ENCODE data around the gene CORO1C.
A peak's percentile ranks its signal among the peaks of the same experiment; 100 is the strongest.
"Not testable (repeated sequence)": the region's sequence is repeated elsewhere in the genome, so short reads cannot be mapped to it uniquely, and the experiment has no call there.

CORO1C gene

DNA sequence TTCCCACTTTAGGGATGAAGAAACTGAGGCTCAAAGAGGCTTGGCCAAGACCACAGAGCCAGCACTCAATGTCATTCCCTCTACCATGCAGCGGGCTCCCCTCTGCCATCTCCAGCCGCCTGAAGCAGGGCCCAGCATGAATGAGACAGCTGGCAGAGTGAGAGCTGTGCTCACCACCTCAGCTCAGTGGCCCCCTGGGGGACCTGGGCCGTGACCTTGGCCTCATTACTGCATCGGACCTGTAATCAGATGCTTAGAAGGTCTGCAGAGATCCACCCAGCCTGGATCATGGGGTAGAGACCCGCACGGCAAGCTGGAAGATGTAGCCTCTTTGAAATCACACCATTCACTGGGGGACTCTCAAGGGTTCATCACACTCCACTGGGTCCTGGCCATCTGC lies 22.7 kb upstream of the CORO1C start:
- no peak for DNase-seq (ENCODE audit: low read depth in 2 of 2)

DNA sequence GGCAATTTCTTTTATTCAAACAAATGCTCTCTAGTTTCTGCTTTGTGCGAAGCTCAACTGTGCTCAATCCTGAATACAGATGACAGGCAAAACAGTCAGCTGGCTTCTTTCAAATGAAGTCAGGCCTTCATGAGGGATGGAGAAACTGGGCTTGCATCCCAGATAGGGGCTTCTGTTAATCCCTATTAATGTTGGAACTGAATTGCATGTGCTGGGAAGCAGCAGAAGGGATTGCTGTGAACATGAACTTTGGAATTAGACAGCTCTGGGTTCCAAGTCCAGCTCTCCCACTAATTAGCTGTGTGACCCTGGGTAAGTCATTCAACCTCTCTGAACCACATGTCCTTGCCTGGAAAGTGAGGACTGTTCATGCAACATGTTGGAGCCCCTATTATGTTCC lies 21.1 kb upstream of the CORO1C start:
- DNase-seq (ENCODE audit: low read depth in 2 of 2) = no peak

DNA sequence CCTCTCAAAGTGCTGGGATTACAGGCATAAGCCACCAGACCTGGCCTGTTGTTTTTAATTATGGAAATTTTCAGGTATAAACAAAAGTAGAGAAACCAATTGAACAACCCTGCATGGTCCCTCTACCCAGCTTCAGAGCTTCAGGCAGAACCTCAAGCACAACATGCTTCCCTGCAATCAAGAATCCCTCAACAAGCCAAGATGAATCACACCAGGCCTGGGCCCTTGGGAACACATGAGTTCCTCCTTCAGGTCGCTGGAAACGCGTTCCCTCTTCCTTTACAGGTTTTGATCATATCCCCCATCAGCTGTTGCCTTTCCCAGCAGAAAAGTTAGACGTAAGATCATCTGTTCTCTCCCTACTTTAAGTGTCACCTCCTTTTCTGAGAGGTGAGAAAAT lies 20.5 kb upstream of the CORO1C start:
- DNase-seq (ENCODE audit: low read depth in 2 of 2) = no peak

DNA sequence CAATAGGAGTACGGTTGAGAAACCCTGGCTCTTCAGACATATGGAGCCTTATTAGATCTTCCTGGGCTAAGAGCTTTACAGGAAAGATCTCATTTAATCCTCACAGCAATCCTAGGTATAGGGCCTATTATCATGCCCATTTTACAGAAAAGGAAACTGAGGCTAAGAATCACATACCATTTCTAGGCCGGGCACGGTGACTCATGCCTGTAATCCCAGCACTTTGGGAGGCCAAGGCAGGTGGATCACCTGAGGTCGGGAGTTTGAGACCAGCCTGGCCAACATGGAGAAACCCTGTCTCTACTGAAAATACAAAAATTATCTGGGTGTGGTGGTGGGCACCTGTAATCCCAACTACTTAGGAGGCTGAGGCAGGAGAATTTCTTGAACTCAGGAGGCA lies 19.7 kb upstream of the CORO1C start:
- DNase-seq (ENCODE audit: low read depth in 2 of 2) = not testable (repeated sequence)

DNA sequence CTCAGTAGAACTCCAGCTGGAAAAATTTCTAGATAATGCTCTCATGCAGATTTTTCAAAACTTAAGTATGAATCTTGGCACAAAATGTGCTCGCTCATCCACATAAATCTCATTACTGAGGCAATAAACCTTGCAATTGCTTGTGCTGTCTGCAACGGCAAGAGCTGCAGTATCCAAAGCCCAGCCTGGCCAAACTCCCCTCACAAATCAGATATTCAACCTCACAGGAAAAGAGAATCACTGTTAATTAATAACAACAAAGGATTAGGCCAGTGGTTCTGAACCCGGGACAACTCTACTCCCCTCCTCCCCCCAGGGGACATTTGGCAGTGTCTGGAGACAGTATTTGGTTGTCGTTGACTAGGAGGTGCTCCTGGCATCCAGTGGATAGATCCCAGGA lies 19.2 kb upstream of the CORO1C start:
- DNase-seq (ENCODE audit: low read depth in 2 of 2) = peak in 1 of 2 experiments; percentile 42

DNA sequence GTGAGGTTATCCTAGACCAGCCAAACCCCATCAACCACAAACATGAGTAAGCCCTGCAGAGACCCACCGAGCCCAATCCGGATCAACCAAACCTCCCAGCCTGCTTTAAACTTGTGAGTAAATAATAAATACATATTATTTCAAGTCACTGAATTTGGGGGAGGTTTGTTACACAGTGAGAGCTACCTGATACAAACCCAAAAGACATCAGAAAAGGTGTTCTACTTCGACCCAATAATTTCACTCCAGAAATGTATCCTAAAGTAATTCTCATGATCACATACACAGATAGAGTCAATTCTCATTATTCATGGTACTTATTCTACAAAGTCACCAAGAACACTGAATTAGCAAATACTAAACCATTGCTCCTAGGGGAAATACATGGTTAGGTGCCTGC lies 16.2 kb upstream of the CORO1C start:
- no peak for DNase-seq (ENCODE audit: low read depth in 2 of 2)

DNA sequence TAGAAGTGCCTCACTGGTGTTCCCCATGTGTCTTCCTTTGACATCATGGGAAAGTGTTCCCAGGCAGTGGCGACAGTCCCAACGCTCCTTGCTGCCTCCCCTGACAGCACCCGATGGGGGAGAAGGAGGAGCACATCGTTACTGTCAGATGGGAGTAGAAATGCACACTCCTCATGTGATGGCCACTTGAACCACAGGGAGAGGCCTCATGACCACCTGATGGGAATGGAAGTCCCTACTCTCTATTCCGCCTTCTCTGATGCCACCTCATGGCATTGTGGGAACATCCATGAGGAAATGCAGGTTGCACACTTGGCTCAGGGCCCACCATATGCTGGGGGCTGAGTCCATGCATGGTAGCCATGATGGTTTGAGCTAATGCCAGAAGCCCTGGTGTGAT lies 14.3 kb upstream of the CORO1C start:
- DNase-seq (ENCODE audit: low read depth in 2 of 2) = no peak

DNA sequence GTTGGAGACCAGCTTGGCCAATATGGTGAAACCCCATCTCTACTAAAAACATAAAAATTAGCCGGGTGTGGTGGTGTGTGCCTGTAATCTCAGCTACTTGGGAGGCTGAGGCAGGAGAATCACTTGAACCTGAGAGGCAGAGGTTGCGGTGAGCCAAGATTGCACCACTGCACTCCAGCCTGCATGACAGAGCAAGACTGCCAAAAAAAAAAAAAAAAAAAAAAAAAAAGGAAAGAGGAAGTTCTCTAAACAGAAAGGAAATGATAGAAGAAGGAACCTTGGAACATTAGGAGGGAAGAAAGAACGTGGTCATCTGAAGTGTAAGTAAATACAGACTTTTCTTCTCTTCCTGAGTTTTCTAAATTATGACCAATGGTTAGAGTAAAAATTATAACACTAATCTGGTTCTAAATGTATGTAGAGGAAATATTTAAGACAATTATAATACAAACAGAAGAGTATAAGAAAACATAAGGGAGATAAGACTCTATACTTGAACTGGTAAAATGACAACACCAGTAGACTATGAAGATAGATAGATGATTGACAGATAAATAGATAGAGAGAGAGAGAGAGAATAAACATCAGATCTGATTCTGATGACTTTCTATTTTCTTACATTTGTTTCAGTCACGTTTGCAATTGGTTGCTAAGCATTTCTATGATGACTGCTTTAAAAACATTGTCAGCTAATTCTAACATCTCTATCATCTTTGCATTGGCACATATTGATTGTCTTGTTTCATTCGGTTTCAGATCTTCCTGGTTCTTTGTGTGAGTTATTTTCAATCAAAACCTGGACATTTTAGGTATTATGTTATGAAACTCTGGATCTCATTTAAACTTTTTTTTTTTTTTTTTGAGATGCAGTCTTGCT lies 12.9 kb upstream of the CORO1C start:
- no peak for DNase-seq (ENCODE audit: low read depth in 2 of 2)

DNA sequence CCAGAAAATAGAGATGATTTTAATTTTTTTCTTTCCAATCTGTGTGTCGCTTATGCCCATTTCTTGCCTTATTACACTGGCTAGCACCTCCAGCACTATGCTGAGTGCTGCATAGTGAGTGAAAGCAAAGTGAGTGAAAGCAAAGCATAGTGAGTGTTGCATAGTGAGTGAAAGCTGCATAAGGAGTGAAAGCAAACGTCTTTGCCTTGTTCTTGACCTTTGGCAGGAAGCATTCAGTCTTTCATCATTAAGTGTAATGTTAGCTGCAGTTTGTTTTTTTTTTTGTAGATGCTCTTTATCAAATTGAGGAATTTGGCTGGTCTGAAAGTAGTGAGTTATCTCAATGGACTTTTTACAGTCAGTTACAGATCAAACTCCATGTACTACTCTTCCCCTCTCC lies 6.9 kb upstream of the CORO1C start:
- DNase-seq (ENCODE audit: low read depth in 2 of 2) = no peak

DNA sequence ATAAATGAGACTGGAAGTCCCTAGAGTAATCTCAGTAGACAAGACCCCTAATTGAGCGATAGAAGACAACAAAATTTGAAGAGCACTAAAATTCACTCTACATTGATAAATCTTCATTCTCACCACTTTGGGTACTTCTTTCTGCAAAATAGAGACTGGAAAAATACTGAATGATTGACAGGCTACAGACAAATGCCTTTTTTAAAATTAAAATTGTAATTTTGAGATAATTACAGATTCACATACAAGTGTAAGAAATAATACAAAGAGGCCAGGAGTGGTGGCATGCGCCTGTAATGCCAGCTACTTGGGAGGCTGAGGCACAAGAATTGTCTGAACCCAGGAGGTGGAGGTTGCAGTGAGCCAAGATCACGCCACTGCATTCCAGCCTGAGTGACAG lies 4.5 kb upstream of the CORO1C start:
- no peak for DNase-seq (ENCODE audit: low read depth in 2 of 2)

DNA sequence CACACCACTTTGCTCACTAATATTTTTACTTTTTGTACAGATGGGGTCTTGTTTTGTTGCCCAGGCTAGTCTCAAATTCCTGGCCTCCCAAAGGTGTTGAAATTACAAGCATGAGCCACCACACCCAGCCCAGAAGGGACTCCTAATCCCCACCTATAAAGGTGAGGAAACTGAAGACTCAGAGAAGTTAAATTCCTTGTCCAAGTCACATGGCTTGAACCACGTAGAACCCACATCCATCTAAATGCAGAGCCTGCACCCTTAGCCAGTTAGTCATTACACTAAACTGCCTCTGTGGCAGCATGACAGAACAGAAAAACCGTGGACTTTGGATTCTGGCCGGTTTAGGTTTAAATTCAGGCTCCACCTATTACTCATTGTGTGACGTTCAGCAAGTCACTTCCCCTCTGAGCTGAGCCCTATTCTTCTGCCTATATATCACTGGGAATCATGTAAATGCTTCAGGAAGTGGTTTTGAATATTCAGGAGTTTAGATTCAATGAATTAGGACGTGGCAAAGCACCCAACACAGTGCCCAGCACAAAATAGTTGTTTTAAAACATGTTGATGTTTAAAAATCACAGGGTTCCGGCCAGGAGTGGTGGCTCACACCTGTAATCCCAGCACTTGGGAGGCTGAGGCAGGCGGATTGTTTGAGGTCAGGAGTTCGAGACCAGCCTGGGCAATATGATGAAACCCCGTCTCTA lies 3.0 kb upstream of the CORO1C start:
- DNase-seq (ENCODE audit: low read depth in 2 of 2) = peak; percentile 72 to 78

DNA sequence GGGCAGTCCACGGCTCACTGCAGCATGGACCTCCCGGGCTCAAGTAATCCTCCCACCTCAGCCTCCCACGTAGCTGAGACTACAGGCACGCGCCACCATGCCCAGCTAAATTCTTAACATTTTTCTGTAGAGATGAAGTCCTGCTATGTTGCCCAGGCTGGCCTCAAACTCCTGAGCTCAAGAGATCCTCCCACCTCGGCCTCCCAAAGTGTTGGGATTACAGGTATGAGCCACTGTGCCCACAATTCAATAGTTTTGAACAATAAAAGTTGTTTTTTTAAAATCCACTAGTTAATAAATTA lies 1.9 kb upstream of the CORO1C start:
- not testable (repeated sequence) for DNase-seq (ENCODE audit: low read depth in 2 of 2)

DNA sequence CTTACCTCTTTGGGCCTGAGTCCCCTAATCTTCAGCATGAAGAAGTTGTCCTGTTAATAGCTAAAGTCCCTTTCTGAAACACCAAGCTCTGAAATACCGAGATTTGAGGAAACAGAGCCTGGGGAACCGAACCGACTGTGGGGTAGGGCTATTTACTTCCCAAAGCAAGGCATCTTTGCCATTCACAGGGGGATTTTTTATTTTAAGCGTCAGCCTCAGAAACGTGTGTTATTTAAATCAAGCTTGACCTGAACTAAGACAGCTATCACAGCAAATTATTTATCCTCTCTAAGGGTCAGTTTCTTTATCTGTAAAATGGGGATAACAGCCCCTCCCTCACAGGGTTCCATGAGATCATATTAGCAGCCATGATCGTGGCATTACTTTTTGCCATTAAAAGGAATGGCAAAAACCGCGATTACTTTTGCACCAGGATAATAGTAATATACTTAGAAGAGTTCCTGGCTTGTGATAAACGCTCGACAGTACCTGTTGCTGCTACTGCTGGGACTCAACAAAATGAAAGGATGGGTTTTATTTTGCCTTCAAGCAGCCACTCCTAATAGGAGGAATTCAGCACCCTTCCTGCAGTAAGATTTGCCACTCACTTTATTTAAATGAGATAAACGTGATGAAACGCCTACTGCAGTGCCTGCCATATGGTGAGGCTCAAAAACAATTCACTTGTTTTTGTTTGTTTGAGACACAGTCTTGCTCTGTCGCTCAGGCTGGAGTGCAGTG lies 1.3 kb upstream of the CORO1C start:
- DNase-seq (ENCODE audit: low read depth in 2 of 2) = no peak

DNA sequence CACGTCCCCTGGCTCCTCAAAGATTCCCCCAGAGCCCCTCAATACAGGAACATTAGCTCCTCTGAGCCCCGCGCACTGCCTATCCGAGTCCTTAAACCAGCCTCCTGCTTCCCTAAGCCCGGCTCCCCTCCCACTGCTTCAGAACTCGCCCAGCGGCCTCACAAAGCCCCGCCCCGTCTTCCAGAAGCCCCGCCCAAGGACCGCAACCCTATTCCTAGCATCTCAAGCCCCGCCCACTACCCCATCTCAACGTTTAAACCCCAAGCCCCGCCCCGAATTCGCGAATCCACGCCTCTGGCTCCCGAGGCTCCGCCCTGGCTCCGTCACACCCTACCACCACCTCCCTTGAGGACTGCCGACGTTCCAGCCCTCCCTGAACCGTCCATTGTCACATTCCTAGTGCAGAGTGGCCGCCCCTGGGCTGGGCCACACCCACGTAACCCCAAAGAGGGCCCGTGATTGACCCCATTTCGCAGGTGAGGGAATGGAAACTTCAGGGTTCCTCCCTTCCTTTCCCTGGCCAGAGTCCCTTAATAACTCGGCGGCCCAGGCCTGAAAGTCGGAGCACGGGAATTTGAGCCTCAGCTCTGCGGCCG lies 646 bp upstream of the CORO1C start:
- peak; percentile 88 to 91 for DNase-seq (ENCODE audit: low read depth in 2 of 2)

DNA sequence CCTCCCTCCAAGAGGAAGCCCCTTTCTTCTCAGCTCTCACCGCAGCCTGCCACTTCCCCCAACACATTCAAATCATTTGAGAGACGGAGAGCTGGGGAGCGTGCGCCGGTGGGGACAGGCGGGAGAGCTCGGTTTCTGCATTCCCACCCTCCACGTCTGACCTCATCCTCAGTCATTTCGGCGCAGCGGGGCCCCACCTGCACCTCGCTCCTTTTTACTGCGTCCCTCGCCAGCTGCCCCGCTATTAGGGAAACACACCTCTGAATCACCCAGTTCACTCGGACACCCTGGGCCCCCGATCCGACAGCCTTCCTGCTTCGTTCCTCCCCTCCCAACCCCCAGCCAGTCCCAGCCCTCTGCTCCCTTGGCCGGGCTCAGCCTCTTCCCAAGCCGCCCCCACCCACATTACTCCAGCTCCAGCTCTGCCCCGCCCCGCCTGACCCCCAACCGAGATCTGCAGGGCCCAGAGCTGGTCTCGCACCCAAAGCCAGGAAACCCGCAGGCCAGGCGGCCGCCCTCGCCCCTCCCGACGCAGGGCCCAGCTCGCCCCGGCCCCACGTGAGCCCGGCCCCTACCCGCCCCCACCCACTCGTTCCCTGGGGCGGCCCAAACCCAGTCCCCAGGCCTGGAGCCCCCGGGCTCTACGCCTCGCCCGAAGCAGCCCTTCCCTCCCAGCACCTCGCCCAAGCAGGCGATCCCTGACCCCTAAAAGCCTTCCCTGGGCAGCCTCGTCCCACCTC lies 783 bp downstream of the CORO1C start:
- DNase-seq (ENCODE audit: low read depth in 2 of 2) = no peak

DNA sequence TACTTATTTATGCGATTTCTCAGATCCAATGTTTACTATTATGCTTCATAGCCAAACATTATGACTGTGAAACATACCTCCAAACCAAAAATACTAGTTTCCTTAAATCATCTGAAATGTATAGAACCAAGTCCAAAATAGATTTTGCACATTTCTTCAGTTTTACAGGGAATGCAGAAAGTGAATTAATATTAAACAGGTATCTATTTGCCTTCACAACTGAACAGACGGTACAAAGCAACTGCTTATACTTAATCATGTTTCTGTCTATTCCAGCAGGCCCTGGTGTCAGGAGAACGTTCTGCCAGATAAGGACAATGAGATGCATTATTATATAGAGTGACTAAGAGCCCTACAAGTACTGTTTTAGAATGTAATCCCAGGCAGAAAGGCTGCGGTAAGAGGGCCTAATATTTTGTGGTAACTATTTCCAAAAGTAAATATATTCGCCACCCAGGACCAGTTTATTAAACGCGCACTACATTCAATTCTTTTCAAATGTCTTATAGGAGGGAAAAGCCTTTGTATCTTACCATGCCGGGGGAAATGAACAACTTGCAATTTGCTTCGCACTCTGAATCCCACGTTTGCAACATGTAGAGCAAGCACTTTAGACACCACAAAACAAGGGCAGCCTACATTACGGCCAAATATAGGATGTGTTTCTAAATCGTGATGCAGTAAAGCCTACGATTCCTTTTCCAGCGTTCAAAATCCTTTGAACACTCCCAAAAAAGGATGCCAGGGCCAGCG lies 1.5 kb downstream of the CORO1C start:
- DNase-seq (ENCODE audit: low read depth in 2 of 2) = no peak

DNA sequence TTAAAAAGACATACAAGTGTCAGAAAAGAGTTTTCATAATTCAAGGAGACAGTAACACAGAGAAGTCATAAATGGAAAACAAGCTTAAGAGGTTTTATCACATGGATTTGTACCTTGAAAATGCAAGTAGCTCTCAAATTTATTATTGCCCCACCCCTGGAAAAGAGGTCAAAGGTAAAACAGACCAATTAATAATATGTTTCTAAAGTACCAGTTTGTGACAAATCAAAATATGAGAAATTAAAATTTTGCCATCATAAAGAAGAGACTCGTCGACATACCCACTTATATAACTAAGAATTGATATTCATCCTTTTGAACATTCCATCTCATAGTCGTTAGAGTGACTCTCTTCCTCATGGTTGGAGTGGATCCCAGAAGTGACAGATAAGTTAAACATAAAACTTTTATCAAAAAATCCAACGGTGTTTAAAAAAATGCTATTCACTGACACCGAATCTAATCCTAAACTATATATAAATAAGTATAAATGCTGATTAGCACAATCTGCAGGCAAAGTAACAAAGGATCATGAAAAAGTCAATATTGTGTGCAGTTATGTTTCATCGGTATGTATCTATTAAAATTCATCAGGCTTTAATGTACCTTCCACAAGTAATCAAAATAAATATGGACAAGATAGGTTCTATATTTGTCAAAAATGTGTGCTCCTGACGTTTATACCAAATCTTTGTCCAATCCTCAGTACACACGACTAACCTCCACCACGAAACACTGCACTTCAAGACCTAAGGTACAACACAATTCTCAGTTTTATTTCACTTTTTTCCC lies 2.3 kb downstream of the CORO1C start:
- no peak for DNase-seq (ENCODE audit: low read depth in 2 of 2)

DNA sequence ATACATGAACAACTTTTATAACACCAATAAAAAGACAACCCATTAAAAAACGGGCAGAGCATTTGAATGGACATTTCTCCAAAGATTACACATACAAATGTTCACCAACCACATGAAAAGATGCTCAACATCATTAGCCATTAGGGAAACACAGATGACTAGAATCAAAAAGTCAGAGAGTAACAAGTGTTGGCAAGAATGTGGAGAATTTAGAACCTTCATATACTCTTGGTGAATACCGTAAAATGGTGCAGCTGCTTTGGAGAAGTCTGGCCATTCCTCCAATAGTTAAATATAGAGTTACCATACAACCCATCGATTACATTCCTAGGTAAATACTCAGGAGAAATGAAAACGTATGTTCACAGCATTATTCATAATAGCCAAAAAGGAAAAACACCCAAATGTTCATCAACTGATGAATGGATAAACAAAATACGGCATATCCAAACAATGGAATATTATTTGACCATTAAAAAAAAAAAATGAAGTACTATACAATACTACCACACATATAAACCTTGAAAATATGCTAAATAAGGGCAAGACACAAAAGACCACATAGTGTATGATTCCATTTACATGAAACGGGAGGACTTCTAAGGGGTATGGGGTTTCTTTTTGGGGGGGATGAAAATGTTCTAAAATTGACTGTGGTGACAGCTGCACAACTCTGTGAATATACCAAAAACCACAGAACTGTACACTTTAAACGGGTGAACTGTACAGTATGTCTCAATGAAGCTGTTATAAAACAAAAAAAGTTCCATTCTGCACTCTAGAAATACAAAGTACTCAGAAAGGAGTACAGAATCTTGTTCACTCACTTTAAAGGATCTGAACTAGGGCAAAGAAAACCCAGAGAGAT lies 3.2 kb downstream of the CORO1C start:
- DNase-seq (ENCODE audit: low read depth in 2 of 2) = no peak

DNA sequence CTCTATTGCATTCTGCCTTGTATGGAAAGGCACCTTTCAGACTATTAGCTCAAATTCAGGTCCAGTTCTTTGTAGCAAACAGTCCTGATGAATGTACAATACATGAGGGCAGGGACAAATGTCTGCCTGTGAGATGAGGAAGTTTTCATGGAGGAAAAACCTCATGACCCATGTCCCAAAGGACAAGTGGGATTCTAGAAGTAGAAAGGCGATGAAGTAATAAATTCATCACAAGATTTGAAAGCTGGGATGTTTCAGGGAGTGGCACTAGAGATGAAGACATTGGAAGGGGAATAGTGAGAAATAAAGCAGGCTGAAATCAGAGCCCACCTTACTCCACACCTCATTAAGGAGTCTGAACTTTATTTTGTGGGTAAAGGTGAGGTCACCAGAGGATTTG lies 4.2 kb downstream of the CORO1C start:
- no peak for DNase-seq (ENCODE audit: low read depth in 2 of 2)
